Osteocyte (in vitro differentiated cells): Measurements from ENCODE around the gene ASPA. TPM values are rescaled to one million over a fixed set of nuclear protein-coding genes. Genes with fewer than 3 reads are reported as not detected.
"Not testable (repeated sequence)": the region's sequence is repeated elsewhere in the genome, so short reads cannot be mapped to it uniquely, and the experiment has no call there.

Experiments used
- DNase-seq: peaks from one replicate; pipeline ENCODE4 v3.0.0; 2021; ENCODE audit warnings: mixed read lengths; ENCODE audit not compliant: unreplicated experiment; ENCODE audit errors: extremely low spot score
- H3K27ac Mint-ChIP-seq: one replicate; pipeline ENCODE4 v1.8.0; 2021; ENCODE audit warnings: mild to moderate bottlenecking, mixed read lengths; ENCODE audit not compliant: unreplicated experiment
- H3K27me3 Mint-ChIP-seq: one replicate; pipeline ENCODE4 v1.8.0; 2021; ENCODE audit warnings: mixed read lengths; ENCODE audit not compliant: unreplicated experiment
- H3K36me3 Mint-ChIP-seq: one replicate; pipeline ENCODE4 v1.8.0; 2021; ENCODE audit warnings: mixed read lengths; ENCODE audit not compliant: unreplicated experiment
- H3K4me1 Mint-ChIP-seq: one replicate; pipeline ENCODE4 v1.8.0; 2021; ENCODE audit warnings: mixed read lengths; ENCODE audit not compliant: unreplicated experiment
- H3K4me3 Mint-ChIP-seq: one replicate; pipeline ENCODE4 v1.8.0; 2021; ENCODE audit warnings: mild to moderate bottlenecking, moderate library complexity, mixed read lengths; ENCODE audit not compliant: unreplicated experiment
- H3K9me3 Mint-ChIP-seq: one replicate; pipeline ENCODE4 v1.8.0; 2021; ENCODE audit warnings: mixed read lengths; ENCODE audit not compliant: unreplicated experiment
- long read RNA-seq: library from polyadenylated mRNA; unstranded; transcript quantifications from one replicate; pipeline ENCODE4 v2.0.0, GENCODE V29; 2021
- total RNA-seq: library from RNA; stranded (reverse); gene quantifications from 2 replicates; pipeline ENCODE4 v1.2.1, GENCODE V29; 2021
- TF ChIP-seq, protein P1 (sequence below): fragments of 200-600 bp; sonication (generic); IDR thresholded peaks from 2 replicates; pipeline ENCODE4 v1.5.0; 2021; ENCODE audit warnings: antibody characterized with exemption, mild to moderate bottlenecking, moderate library complexity

ASPA gene
- total RNA-seq, result not detected in 2 replicates
- long read RNA-seq, result 0 reads

DNA sequence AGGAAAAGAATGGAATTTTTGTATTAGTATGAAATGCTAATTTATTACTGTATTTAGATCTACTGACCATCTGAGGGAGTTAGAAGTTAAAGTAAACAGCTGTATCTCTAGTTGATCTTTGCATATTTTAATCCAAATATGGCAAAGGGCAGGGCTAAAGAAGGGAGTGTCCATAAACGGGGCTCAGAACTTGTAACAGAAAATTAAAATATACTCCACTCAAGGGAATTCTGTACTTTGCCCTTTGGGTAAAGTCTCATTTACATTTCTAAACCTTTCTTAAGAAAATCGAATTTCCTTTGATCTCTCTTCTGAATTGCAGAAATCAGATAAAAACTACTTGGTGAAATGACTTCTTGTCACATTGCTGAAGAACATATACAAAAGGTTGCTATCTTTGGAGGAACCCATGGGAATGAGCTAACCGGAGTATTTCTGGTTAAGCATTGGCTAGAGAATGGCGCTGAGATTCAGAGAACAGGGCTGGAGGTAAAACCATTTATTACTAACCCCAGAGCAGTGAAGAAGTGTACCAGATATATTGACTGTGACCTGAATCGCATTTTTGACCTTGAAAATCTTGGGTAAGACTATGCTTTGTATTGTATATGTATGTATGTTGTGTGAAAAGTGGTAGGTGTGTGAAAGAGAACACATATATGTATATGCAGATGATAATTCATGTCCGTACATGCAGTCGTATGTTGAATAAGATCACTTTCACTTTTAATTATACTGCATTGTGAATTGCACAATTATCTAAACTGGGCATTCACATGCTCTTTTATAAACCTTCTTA lies at the start of gene ASPA:
TSS of gene ASPA (plus strand) at position 186 of the 799 bp plus-strand sequence. CDS start at position 349, 163 bp downstream.
- H3K27me3 Mint-ChIP-seq, result no peaks in the 10 kb centered on the region
- H3K4me3 Mint-ChIP-seq, result no peak within 1 kb of the TSS
- H3K9me3 Mint-ChIP-seq, result no peaks in the 10 kb centered on the region
- no peaks in the 10 kb centered on the region for H3K36me3 Mint-ChIP-seq
- no peaks in the 10 kb centered on the region for H3K4me1 Mint-ChIP-seq
- TF ChIP-seq, protein P1, sequence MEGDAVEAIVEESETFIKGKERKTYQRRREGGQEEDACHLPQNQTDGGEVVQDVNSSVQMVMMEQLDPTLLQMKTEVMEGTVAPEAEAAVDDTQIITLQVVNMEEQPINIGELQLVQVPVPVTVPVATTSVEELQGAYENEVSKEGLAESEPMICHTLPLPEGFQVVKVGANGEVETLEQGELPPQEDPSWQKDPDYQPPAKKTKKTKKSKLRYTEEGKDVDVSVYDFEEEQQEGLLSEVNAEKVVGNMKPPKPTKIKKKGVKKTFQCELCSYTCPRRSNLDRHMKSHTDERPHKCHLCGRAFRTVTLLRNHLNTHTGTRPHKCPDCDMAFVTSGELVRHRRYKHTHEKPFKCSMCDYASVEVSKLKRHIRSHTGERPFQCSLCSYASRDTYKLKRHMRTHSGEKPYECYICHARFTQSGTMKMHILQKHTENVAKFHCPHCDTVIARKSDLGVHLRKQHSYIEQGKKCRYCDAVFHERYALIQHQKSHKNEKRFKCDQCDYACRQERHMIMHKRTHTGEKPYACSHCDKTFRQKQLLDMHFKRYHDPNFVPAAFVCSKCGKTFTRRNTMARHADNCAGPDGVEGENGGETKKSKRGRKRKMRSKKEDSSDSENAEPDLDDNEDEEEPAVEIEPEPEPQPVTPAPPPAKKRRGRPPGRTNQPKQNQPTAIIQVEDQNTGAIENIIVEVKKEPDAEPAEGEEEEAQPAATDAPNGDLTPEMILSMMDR, result no peak
- DNase-seq, result no peak
- no peak within 1 kb of the TSS for H3K27ac Mint-ChIP-seq

DNA sequence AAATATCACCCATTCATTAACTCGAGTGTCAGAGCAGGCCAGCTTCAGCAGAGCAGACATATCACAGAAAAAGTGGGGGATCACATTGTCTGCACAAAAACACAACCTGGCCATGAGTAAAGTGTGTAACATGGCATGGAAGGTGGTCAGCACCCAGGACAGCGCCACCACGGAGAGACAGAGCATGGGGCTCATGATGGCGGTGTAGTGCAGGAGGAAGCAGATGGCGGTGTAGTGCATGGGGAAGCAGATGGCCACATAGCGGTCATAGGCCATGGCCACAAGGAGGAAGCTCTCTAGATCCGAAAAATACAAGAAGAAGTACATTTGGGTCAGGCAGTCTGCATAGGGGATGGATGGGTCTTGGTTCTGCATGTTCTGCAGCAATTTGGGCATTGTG lies 42.6 kb upstream of the ASPA start:
- H3K4me3 Mint-ChIP-seq, H3K36me3 Mint-ChIP-seq, H3K4me1 Mint-ChIP-seq, H3K27ac Mint-ChIP-seq, H3K27me3 Mint-ChIP-seq, DNase-seq: not testable (repeated sequence)
- peaks cover 22% of the 10 kb centered on the region for H3K9me3 Mint-ChIP-seq

DNA sequence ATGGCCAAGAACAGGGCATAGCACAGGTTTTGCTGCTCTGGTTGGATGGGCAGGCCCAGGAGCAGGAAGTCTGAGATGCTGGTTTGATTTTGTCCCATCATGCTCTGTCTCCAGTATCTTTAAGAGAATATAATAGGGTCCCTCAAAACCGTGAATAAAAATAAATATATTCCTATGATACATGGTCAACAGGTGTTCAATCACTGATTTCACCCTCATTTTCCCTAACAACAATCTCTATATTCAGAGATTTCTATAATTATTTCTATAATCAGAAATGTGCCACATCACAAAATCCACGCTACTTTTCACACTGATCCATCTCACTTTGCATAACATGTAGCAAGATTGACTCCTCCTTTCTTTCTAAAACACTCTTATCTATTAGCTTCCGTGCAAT lies 42.1 kb upstream of the ASPA start, which contains the start of gene OR1E2:
TSS of gene OR1E2 (minus strand) at position 101 of the 400 bp plus-strand sequence. CDS start at position 101, 0 bp downstream.
- Mint-ChIP-seq H3K36me3 (no peaks in the 10 kb centered on the region), H3K4me1 (no peaks in the 10 kb centered on the region), H3K27ac (no peak within 1 kb of the TSS), H3K4me3 (no peak within 1 kb of the TSS), H3K9me3 (peaks cover 17% of the 10 kb centered on the region), H3K27me3 (no peaks in the 10 kb centered on the region)
- no peak for DNase-seq
- TF ChIP-seq, protein P1, result no peak

DNA sequence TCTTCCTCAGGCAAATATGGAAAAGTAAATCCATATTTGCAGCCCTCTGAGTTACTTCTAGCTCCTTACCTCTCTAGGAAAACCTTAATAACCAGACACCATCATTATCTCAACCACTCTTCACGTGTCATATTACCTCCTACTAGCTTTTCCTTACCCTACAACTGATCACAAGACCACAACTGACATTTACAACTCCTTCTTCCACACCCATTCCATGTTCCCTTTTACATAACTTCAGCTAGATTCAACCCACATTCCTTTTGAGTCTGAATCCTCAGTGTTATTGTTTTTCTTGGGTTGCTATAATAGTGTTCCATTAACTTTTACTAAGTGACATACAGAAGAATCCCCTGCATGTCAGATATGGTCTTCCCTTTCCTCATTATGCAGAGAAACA lies 37.4 kb upstream of the ASPA start:
- Mint-ChIP-seq H3K27ac (no peak overlapping the region), H3K36me3 (no peaks in the 10 kb centered on the region), H3K4me3 (no peak overlapping the region), H3K9me3 (no peaks in the 10 kb centered on the region), H3K4me1 (no peaks in the 10 kb centered on the region), H3K27me3 (peaks cover 6% of the 10 kb centered on the region)
- TF ChIP-seq, protein P1, result no peak
- DNase-seq, result no peak

DNA sequence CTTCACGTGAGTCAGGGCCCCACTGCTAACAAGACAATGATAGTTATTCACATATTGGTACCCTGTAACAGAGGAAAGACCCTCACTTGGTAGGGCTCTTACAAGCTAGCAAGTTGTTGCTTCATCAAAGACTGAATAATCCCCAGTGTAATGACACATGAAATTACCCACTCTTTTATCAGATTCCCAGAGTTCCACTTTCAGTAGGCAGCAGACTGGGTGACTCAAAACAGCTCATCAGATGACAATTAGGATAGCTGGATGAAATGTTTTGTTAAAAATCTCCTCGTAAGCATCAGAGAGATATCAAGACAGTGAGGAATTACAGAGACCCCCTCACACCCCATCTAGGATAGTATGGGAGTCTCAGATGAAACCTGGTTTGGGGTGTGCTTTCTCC lies 35.3 kb upstream of the ASPA start:
- H3K27me3 Mint-ChIP-seq, result peaks cover 6% of the 10 kb centered on the region
- no peak for DNase-seq
- no peak overlapping the region for H3K27ac Mint-ChIP-seq
- no peaks in the 10 kb centered on the region for H3K36me3 Mint-ChIP-seq
- H3K4me3 Mint-ChIP-seq, result no peak overlapping the region
- TF ChIP-seq, protein P1, result no peak
- no peaks in the 10 kb centered on the region for H3K4me1 Mint-ChIP-seq
- H3K9me3 Mint-ChIP-seq, result no peaks in the 10 kb centered on the region
